Measurements from ENCODE around the gene BIRC6. TPM values are rescaled to one million over a fixed set of nuclear protein-coding genes. Genes with fewer than 3 reads are reported as not detected.

BIRC6 gene
- total and polyA plus RNA-seq, 11 donors, result 11.0 to 68.0 (median 51.9) TPM

- intact Hi-C loops (cut with DNase I), result no loop called here
- DNase-seq, result no peak
- TF ChIP-seq CTCF (IDR thresholded peaks at IDR 0.05), result no peak
- no peak for TF ChIP-seq POLR2A (IDR thresholded peaks at IDR 0.05)
Measured at GRCh38 chr2:32379352-32379751, 22.5 kb downstream of the BIRC6 start.

DNA sequence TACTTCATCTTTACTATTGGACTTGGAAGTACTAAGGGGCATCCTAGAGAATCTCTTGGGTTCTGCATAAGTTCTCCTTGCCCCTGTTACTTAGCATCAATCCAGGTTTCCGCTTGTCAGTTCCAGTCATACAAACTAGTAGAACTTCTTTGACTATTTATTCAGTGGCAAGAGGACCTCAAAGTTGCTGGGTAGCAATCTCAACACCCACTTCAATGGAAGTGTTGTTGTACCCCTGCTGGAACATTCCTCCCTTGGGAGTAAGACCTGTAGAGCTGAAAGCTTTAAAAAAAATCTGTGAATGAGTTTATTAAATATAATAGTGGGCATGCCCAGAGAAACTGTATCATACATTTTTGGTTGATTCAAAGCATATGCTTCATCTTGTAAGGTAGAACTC is 27.0 kb downstream of the BIRC6 start:
- no peak for ATAC-seq

More at GRCh38 chr2:32379352-32379751, 22.5 kb downstream of the BIRC6 start:
- Histone ChIP-seq H3K36me3 (peaks cover 0 to 46% (median 36%) of the 10 kb centered on the region in 9 donors), H3K4me3 (no peak overlapping the region), H3K4me1 (peaks cover 0 to 30% (median 7%) of the 10 kb centered on the region in 12 donors), H3K27me3 (no peaks in the 10 kb centered on the region), H3K27ac (no peak overlapping the region), H3K9me3 (no peaks in the 10 kb centered on the region)
- no peak for ATAC-seq

GRCh38 chr2:32384529-32384928 is 27.7 kb downstream of the BIRC6 start:
- H3K27ac ChIP-seq, result no peak overlapping the region
- peaks cover 0 to 12% (median under 1%) of the 10 kb centered on the region in 12 donors for H3K4me1 ChIP-seq
- no peaks in the 10 kb centered on the region for H3K9me3 ChIP-seq
- H3K4me3 ChIP-seq, result no peak overlapping the region
- intact Hi-C loops (cut with DNase I), result no loop called here
- no peak for TF ChIP-seq CTCF (IDR thresholded peaks at IDR 0.05)
- TF ChIP-seq POLR2A (IDR thresholded peaks at IDR 0.05), result no peak
- no peaks in the 10 kb centered on the region for H3K27me3 ChIP-seq
- ATAC-seq (peak in 1 of 4 donors; percentile 29), DNase-seq (no peak)
- 86 to 88% (median 88%) methylated on average over 4 of the region's 4 CpGs for WGBS, 4 donors
- peaks cover 0 to 92% (median 86%) of the 10 kb centered on the region in 9 donors for H3K36me3 ChIP-seq

More for the DNA sequence above, 27.0 kb downstream of the BIRC6 start:
- peaks cover 0 to 85% (median 79%) of the 10 kb centered on the region in 9 donors for H3K36me3 ChIP-seq
- H3K4me1 ChIP-seq, result peaks cover 0 to 17% (median 4%) of the 10 kb centered on the region in 12 donors
- TF ChIP-seq CTCF (IDR thresholded peaks at IDR 0.05), result no peak
- no peak for TF ChIP-seq POLR2A (IDR thresholded peaks at IDR 0.05)
- 98 to 100% (median 100%) methylated on average over 1 of the region's 1 CpG for WGBS, 4 donors
- H3K27me3 ChIP-seq, result no peaks in the 10 kb centered on the region
- DNase-seq, result no peak
- H3K4me3 ChIP-seq, result no peak overlapping the region
- H3K27ac ChIP-seq, result no peak overlapping the region
- intact Hi-C loops (cut with DNase I), result no loop called here
- no peaks in the 10 kb centered on the region for H3K9me3 ChIP-seq

DNA sequence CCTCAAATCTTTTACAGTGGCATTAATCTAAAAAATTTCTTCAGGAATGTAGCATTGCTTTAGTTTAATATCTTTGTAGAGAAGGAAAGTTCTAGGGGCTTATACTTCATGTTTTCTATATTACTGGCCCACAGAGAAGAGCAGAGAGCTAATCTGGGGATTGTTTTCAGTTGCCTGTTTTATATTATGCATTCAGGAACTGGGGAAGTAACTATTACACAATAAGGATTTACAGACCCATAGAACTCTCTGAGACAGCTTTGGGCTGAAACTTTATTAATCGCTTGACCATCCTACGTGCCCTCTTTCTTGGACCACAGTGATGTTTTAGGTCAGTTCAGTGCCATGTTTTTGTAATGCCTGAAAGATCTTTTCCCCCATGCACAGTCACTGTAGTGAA is 29.9 kb downstream of the BIRC6 start:
- peaks cover 0 to 98% (median 91%) of the 10 kb centered on the region in 9 donors for H3K36me3 ChIP-seq

More for the DNA sequence above, 29.9 kb downstream of the BIRC6 start:
- Histone ChIP-seq H3K27ac (no peak overlapping the region), H3K4me3 (no peak overlapping the region), H3K9me3 (no peaks in the 10 kb centered on the region), H3K4me1 (peaks cover 0 to 14% (median 0%) of the 10 kb centered on the region in 12 donors), H3K27me3 (no peaks in the 10 kb centered on the region)
- intact Hi-C loops (cut with DNase I), result no loop called here
- DNase-seq (no peak), ATAC-seq (no peak)
- TF ChIP-seq CTCF (IDR thresholded peaks at IDR 0.05), result no peak
- no peak for TF ChIP-seq POLR2A (IDR thresholded peaks at IDR 0.05)
- WGBS, 4 donors, result 93 to 98% (median 97%) methylated on average over 2 of the region's 2 CpGs

Measured in heart left ventricle (tissue), 16 donors.